ENCODE measurements around the gene E2F4.
A peak's percentile ranks its signal among the peaks of the same experiment; 100 is the strongest.

Gene E2F4

DNA sequence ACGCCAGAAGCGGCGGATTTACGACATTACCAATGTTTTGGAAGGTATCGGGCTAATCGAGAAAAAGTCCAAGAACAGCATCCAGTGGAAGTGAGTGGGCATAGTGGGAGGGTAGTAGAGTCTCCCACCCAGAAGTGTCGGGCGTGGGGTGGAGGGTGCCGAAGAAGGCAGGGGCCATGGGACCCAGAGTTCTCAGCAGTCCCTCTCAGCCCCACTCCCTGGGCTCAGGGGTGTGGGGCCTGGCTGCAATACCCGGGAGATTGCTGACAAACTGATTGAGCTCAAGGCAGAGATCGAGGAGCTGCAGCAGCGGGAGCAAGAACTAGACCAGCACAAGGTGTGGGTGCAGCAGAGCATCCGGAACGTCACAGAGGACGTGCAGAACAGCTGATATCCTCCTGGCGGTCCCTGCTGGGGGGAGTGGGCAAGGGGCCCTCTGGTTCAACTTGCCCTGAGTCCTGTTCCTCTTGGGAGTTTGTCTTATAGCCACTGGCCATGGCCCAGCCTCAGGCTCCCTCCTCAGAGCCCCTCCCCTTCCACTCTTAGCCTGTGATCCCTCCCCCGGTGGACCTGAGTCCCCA, 916 bp downstream of the E2F4 start:
- no peak overlapping the region for H3K27ac ChIP-seq (ENCODE audit: low read depth in 2 of 2, low read length in 2 of 2)
- no peaks in the 10 kb centered on the region for H3K9me3 ChIP-seq (ENCODE audit: control insufficient read depth in 2 of 2, low read length in 2 of 2)
- peak overlapping the region; percentile 90 to 97 for H3K4me3 ChIP-seq (ENCODE audit: low read length in 2 of 2)
- H3K9ac ChIP-seq (ENCODE audit: low read depth in 1 of 2, low read length in 2 of 2), result peak overlapping the region; percentile 87 to 93
- H3K4me1 ChIP-seq (ENCODE audit: control insufficient read depth in 2 of 2, insufficient read depth in 2 of 2, low read length in 2 of 2), result peaks cover 31 to 32% of the 10 kb centered on the region in 2 donors
- H3K36me3 ChIP-seq (ENCODE audit: control insufficient read depth in 2 of 2, insufficient read depth in 2 of 2, low read length in 2 of 2), result peaks cover 37 to 44% of the 10 kb centered on the region in 2 donors
- H3K27me3 ChIP-seq (ENCODE audit: control insufficient read depth in 2 of 2, insufficient read depth in 2 of 2, low read length in 2 of 2), result no peaks in the 10 kb centered on the region

DNA sequence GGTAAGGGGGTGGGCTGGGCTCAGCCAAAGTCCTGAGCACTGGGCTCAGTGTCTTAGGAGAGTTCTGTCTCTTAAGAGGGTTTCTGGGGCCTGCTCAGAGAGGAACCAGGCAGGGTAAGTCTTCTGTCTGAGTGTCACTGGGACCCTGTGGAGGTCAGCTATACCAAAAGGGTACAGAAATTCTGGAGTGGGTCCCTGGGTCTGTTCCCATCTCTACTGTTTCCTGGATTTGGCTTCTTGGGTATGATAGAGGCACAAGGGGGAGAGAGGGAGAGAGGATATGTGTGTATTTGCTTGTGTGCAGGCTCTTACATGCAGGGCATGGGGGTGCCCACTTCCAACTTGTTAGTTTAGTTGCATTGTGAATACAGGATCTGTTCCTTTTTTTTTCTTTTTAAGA, 1.6 kb downstream of the E2F4 start:
- Histone ChIP-seq H3K9ac (ENCODE audit: low read depth in 1 of 2, low read length in 2 of 2) (peak overlapping the region; percentile 87 to 93), H3K36me3 (ENCODE audit: control insufficient read depth in 2 of 2, insufficient read depth in 2 of 2, low read length in 2 of 2) (peaks cover 40 to 49% of the 10 kb centered on the region in 2 donors), H3K4me3 (ENCODE audit: low read length in 2 of 2) (peak overlapping the region in 1 of 2 donors; percentile 97), H3K4me1 (ENCODE audit: control insufficient read depth in 2 of 2, insufficient read depth in 2 of 2, low read length in 2 of 2) (peaks cover 38 to 39% of the 10 kb centered on the region in 2 donors), H3K9me3 (ENCODE audit: control insufficient read depth in 2 of 2, low read length in 2 of 2) (no peaks in the 10 kb centered on the region), H3K27me3 (ENCODE audit: control insufficient read depth in 2 of 2, insufficient read depth in 2 of 2, low read length in 2 of 2) (no peaks in the 10 kb centered on the region), H3K27ac (ENCODE audit: low read depth in 2 of 2, low read length in 2 of 2) (no peak overlapping the region)

DNA sequence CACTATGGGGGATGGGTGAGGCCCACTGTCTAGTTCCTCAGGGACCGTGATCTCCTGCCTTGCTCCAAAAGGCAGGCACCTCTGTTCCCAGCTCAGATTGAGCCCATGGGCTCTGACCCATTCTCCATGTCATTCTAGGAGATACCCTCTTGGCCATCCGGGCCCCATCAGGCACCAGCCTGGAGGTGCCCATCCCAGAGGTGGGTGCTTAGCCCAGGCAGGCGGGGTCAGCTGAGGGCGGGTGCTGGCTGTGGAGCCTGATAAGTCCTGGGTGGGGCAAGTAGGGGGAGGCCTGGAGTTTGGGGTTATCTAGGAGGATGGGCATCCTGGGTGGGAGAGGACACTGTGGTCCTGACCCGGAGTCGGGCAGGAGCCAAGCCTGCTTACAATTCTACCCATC, 2.3 kb downstream of the E2F4 start:
- Histone ChIP-seq H3K4me3 (ENCODE audit: low read length in 2 of 2) (no peak overlapping the region), H3K9ac (ENCODE audit: low read depth in 1 of 2, low read length in 2 of 2) (no peak overlapping the region), H3K36me3 (ENCODE audit: control insufficient read depth in 2 of 2, insufficient read depth in 2 of 2, low read length in 2 of 2) (peaks cover 40 to 49% of the 10 kb centered on the region in 2 donors), H3K9me3 (ENCODE audit: control insufficient read depth in 2 of 2, low read length in 2 of 2) (no peaks in the 10 kb centered on the region), H3K4me1 (ENCODE audit: control insufficient read depth in 2 of 2, insufficient read depth in 2 of 2, low read length in 2 of 2) (peaks cover 40 to 42% of the 10 kb centered on the region in 2 donors), H3K27me3 (ENCODE audit: control insufficient read depth in 2 of 2, insufficient read depth in 2 of 2, low read length in 2 of 2) (no peaks in the 10 kb centered on the region), H3K27ac (ENCODE audit: low read depth in 2 of 2, low read length in 2 of 2) (no peak overlapping the region)

DNA sequence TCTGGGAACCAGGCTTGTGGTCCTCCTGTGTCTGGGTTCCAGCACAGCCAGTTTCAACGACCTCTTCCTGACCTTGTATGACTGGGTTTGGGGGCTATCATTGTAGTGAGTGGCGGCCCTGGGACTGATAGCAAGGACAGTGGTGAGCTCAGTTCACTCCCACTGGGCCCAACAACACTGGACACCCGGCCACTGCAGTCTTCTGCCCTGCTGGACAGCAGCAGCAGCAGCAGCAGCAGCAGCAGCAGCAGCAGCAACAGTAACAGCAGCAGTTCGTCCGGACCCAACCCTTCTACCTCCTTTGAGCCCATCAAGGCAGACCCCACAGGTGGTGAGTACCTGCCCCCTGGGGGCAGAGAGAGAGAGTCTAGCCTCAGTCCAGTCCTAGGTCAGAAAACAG, 3.7 kb downstream of the E2F4 start:
- Histone ChIP-seq H3K36me3 (ENCODE audit: control insufficient read depth in 2 of 2, insufficient read depth in 2 of 2, low read length in 2 of 2) (peaks cover 40 to 51% of the 10 kb centered on the region in 2 donors), H3K9me3 (ENCODE audit: control insufficient read depth in 2 of 2, low read length in 2 of 2) (no peaks in the 10 kb centered on the region), H3K4me3 (ENCODE audit: low read length in 2 of 2) (no peak overlapping the region), H3K27me3 (ENCODE audit: control insufficient read depth in 2 of 2, insufficient read depth in 2 of 2, low read length in 2 of 2) (no peaks in the 10 kb centered on the region), H3K9ac (ENCODE audit: low read depth in 1 of 2, low read length in 2 of 2) (no peak overlapping the region), H3K4me1 (ENCODE audit: control insufficient read depth in 2 of 2, insufficient read depth in 2 of 2, low read length in 2 of 2) (peaks cover 38 to 40% of the 10 kb centered on the region in 2 donors), H3K27ac (ENCODE audit: low read depth in 2 of 2, low read length in 2 of 2) (no peak overlapping the region)

DNA sequence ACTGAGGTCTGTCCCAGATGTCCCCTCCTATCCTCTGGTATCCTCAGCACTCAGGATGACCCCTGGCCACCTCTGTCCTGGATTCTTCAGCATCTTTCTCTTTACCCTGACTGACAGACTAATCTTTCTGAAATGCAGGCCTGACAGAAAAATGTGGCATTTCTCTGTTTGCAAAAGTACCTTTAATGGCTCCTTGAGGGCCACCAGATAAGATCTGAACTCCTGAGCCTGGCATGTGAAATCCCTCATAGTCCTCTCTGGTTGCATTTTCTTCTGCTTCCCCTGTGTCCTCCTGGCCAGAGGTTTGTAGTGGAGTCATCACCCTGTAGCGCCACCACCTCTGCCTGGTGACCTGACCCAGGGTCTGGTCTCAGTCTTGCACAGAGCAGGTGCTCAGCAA, 4.9 kb downstream of the E2F4 start:
- H3K27ac ChIP-seq (ENCODE audit: low read depth in 2 of 2, low read length in 2 of 2), result no peak overlapping the region
- H3K9me3 ChIP-seq (ENCODE audit: control insufficient read depth in 2 of 2, low read length in 2 of 2), result no peaks in the 10 kb centered on the region
- no peak overlapping the region for H3K4me3 ChIP-seq (ENCODE audit: low read length in 2 of 2)
- no peak overlapping the region for H3K9ac ChIP-seq (ENCODE audit: low read depth in 1 of 2, low read length in 2 of 2)
- H3K36me3 ChIP-seq (ENCODE audit: control insufficient read depth in 2 of 2, insufficient read depth in 2 of 2, low read length in 2 of 2), result peaks cover 48 to 59% of the 10 kb centered on the region in 2 donors
- H3K27me3 ChIP-seq (ENCODE audit: control insufficient read depth in 2 of 2, insufficient read depth in 2 of 2, low read length in 2 of 2), result no peaks in the 10 kb centered on the region
- peaks cover 30 to 34% of the 10 kb centered on the region in 2 donors for H3K4me1 ChIP-seq (ENCODE audit: control insufficient read depth in 2 of 2, insufficient read depth in 2 of 2, low read length in 2 of 2)

DNA sequence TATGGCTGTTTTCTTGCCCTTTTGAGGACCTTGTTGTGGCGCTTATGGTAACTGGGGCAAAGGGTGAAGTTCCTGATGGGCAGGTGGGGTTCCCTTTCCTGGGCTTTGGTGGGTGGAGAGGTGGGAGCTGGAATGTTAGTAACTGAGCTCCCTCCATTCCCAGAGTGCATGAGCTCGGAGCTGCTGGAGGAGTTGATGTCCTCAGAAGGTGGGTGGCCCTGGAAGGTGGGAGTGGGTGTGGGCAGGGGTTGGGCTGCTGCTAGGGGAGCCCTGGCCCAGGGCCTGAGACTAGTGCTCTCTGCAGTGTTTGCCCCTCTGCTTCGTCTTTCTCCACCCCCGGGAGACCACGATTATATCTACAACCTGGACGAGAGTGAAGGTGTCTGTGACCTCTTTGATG, 5.7 kb downstream of the E2F4 start:
- Histone ChIP-seq H3K9me3 (ENCODE audit: control insufficient read depth in 2 of 2, low read length in 2 of 2) (no peaks in the 10 kb centered on the region), H3K27ac (ENCODE audit: low read depth in 2 of 2, low read length in 2 of 2) (peak overlapping the region; percentile 96 to 97), H3K9ac (ENCODE audit: low read depth in 1 of 2, low read length in 2 of 2) (no peak overlapping the region), H3K4me3 (ENCODE audit: low read length in 2 of 2) (no peak overlapping the region), H3K36me3 (ENCODE audit: control insufficient read depth in 2 of 2, insufficient read depth in 2 of 2, low read length in 2 of 2) (peaks cover 56 to 67% of the 10 kb centered on the region in 2 donors), H3K4me1 (ENCODE audit: control insufficient read depth in 2 of 2, insufficient read depth in 2 of 2, low read length in 2 of 2) (peaks cover 26 to 31% of the 10 kb centered on the region in 2 donors), H3K27me3 (ENCODE audit: control insufficient read depth in 2 of 2, insufficient read depth in 2 of 2, low read length in 2 of 2) (no peaks in the 10 kb centered on the region)

DNA sequence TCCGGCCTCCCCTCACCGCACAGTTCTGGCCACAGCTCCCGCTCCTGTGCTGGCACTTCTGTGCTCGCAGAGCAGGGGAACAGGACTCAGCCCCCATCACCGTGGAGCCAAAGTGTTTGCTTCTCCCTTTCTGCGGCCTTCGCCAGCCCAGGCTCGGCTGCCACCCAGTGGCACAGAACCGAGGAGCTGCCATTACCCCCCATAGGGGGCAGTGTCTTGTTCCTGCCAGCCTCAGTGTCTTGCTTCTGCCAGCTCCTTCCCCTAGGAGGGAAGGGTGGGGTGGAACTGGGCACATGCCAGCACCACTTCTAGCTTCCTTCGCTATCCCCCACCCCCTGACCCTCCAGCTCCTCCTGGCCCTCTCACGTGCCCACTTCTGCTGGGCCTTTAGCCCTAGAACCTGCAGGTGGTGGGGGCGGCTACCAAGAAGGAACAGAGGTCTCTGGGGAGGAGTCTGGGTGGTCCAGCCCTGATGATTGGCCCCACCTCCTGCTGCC, 6.3 kb downstream of the E2F4 start:
- peaks cover 20 to 25% of the 10 kb centered on the region in 2 donors for H3K4me1 ChIP-seq (ENCODE audit: control insufficient read depth in 2 of 2, insufficient read depth in 2 of 2, low read length in 2 of 2)
- peak overlapping the region; percentile 96 to 97 for H3K27ac ChIP-seq (ENCODE audit: low read depth in 2 of 2, low read length in 2 of 2)
- H3K9ac ChIP-seq (ENCODE audit: low read depth in 1 of 2, low read length in 2 of 2), result peak overlapping the region; percentile 47 to 64
- H3K4me3 ChIP-seq (ENCODE audit: low read length in 2 of 2), result peak overlapping the region; percentile 9 to 26
- no peaks in the 10 kb centered on the region for H3K27me3 ChIP-seq (ENCODE audit: control insufficient read depth in 2 of 2, insufficient read depth in 2 of 2, low read length in 2 of 2)
- no peaks in the 10 kb centered on the region for H3K9me3 ChIP-seq (ENCODE audit: control insufficient read depth in 2 of 2, low read length in 2 of 2)
- H3K36me3 ChIP-seq (ENCODE audit: control insufficient read depth in 2 of 2, insufficient read depth in 2 of 2, low read length in 2 of 2), result peaks cover 62 to 70% of the 10 kb centered on the region in 2 donors

DNA sequence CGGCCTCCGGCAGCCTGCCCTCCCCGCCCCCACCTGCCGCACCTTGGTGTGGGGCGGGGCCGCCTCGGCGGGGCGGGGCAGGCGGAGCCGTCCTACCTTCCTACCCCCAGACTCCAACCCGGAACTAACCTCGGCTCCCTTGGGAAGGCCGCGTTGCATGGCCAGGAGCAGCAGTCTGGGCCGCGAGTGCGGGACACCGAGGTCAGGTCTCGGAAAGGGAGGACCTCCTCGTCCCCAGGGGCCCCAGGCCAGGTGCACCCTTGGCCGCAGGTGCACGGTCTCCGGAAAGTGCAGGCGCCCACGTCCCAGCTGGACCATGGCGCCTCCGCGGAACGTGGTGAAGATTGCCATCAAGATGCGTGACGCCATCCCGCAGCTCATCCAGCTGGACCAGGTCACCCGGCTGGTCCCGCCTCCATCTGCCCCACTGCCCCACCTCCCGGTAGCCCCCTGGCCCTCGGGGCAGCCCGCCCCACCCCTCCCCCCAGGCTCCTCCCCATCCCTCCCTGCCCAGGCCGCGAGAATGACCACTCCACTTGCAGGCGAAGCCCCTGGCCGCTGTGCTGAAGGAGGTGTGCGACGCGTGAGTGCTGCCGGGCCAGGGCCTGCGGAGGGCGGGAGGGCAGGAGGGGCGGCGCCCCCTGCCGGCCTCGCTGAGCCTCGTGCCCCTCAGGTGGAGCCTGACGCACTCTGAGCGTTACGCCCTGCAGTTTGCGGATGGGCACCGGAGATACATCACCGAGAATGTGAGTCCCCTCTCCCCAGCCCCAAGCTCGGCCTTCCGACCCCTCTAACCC, 7.3 kb downstream of the E2F4 start, which contains the start of gene ELMO3:
Gene ELMO3, plus strand, starts transcription at position 121 of the 797 bp plus-strand sequence. Its CDS starts 196 bp downstream, at position 317.
- peaks cover 13 to 17% of the 10 kb centered on the region in 2 donors for H3K4me1 ChIP-seq (ENCODE audit: control insufficient read depth in 2 of 2, insufficient read depth in 2 of 2, low read length in 2 of 2)
- no peaks in the 10 kb centered on the region for H3K9me3 ChIP-seq (ENCODE audit: control insufficient read depth in 2 of 2, low read length in 2 of 2)
- H3K27ac ChIP-seq (ENCODE audit: low read depth in 2 of 2, low read length in 2 of 2), result peak within 1 kb of the TSS; percentile 96 to 97
- no peaks in the 10 kb centered on the region for H3K27me3 ChIP-seq (ENCODE audit: control insufficient read depth in 2 of 2, insufficient read depth in 2 of 2, low read length in 2 of 2)
- H3K4me3 ChIP-seq (ENCODE audit: low read length in 2 of 2), result peak within 1 kb of the TSS; percentile 68 to 77
- H3K36me3 ChIP-seq (ENCODE audit: control insufficient read depth in 2 of 2, insufficient read depth in 2 of 2, low read length in 2 of 2), result peaks cover 64 to 66% of the 10 kb centered on the region in 2 donors
- peak within 1 kb of the TSS; percentile 81 to 88 for H3K9ac ChIP-seq (ENCODE audit: low read depth in 1 of 2, low read length in 2 of 2)

DNA sequence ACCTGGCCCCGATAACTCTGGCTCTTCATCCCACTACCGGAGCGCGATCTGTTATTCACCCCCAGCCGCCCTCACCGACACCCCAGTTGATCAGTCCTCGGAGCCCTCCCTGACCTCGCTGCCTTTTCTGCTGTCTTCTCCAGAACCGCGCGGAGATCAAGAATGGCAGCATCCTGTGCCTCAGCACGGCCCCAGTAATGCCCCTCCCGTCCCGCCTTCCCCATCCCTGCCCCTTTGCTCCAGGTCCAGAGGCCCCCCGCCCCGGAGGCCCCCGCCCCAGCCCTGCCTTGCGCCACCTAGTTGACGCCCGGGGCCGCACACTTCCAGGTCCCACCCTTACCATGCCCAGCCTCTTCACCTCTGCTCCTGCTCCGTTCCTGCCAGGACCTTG, 7.8 kb downstream of the E2F4 start:
- Histone ChIP-seq H3K4me1 (ENCODE audit: control insufficient read depth in 2 of 2, insufficient read depth in 2 of 2, low read length in 2 of 2) (peaks cover 13 to 17% of the 10 kb centered on the region in 2 donors), H3K27me3 (ENCODE audit: control insufficient read depth in 2 of 2, insufficient read depth in 2 of 2, low read length in 2 of 2) (no peaks in the 10 kb centered on the region), H3K9me3 (ENCODE audit: control insufficient read depth in 2 of 2, low read length in 2 of 2) (no peaks in the 10 kb centered on the region), H3K27ac (ENCODE audit: low read depth in 2 of 2, low read length in 2 of 2) (peak overlapping the region; percentile 96 to 97), H3K4me3 (ENCODE audit: low read length in 2 of 2) (peak overlapping the region; percentile 65 to 68), H3K36me3 (ENCODE audit: control insufficient read depth in 2 of 2, insufficient read depth in 2 of 2, low read length in 2 of 2) (peaks cover 60 to 62% of the 10 kb centered on the region in 2 donors), H3K9ac (ENCODE audit: low read depth in 1 of 2, low read length in 2 of 2) (peak overlapping the region; percentile 41 to 50)

DNA sequence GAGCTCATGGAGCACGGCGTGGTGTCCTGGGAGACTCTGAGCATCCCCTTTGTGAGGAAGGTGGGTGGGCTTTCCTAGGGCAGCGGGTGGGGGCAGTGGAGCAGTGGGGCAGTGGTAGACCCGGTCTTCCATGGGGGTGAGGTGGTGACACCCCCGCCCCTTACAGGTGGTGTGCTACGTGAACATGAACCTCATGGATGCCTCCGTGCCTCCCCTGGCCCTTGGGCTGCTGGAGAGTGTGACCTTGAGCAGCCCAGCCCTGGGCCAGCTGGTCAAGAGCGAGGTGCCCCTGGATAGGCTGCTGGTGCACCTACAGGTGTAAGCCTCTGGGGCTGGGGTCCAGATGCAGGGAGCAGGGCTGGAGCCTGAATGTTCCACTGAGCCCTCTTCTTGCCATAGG, 8.5 kb downstream of the E2F4 start:
- H3K9ac ChIP-seq (ENCODE audit: low read depth in 1 of 2, low read length in 2 of 2), result peak overlapping the region in 1 of 2 donors; percentile 36
- H3K27me3 ChIP-seq (ENCODE audit: control insufficient read depth in 2 of 2, insufficient read depth in 2 of 2, low read length in 2 of 2), result no peaks in the 10 kb centered on the region
- peak overlapping the region in 1 of 2 donors; percentile 33 for H3K4me3 ChIP-seq (ENCODE audit: low read length in 2 of 2)
- no peak overlapping the region for H3K27ac ChIP-seq (ENCODE audit: low read depth in 2 of 2, low read length in 2 of 2)
- peaks cover 53 to 55% of the 10 kb centered on the region in 2 donors for H3K36me3 ChIP-seq (ENCODE audit: control insufficient read depth in 2 of 2, insufficient read depth in 2 of 2, low read length in 2 of 2)
- peaks cover 13 to 17% of the 10 kb centered on the region in 2 donors for H3K4me1 ChIP-seq (ENCODE audit: control insufficient read depth in 2 of 2, insufficient read depth in 2 of 2, low read length in 2 of 2)
- H3K9me3 ChIP-seq (ENCODE audit: control insufficient read depth in 2 of 2, low read length in 2 of 2), result no peaks in the 10 kb centered on the region

Measured in mucosa of rectum (tissue), 2 donors.